Activated T-cell treated with anti-CD3 and anti-CD28 coated beads for 48 hours (primary cell): ENCODE results near the gene CNGA1.
"Not testable (repeated sequence)": the region's sequence is repeated elsewhere in the genome, so short reads cannot be mapped to it uniquely, and the experiment has no call there.

Experiments used
- DNase-seq: peaks from one replicate; pipeline ENCODE4 v3.0.0-alpha.2; 2020; ENCODE audit warnings: low read depth

The CNGA1 gene

GRCh38 chr4:47954677-47955076 is 61.8 kb downstream of the CNGA1 start:
- no peak for DNase-seq

- DNase-seq, result no peak
Observed at GRCh38 chr4:47954245-47954644, 62.2 kb downstream of the CNGA1 start.

- no peak for DNase-seq
Observed at GRCh38 chr4:47945930-47946726, 70.4 kb downstream of the CNGA1 start.

- no peak for DNase-seq
Observed at GRCh38 chr4:47942081-47942819, 74.2 kb downstream of the CNGA1 start.

GRCh38 chr4:47939456-47939855 is 77.0 kb downstream of the CNGA1 start:
- no peak for DNase-seq

- no peak for DNase-seq
Observed at GRCh38 chr4:47936336-47936735, 80.1 kb downstream of the CNGA1 start.

- no peak for DNase-seq
Observed at GRCh38 chr4:47933840-47934239, 82.6 kb downstream of the CNGA1 start.

GRCh38 chr4:47930971-47931804 is 85.3 kb downstream of the CNGA1 start:
- no peak for DNase-seq

GRCh38 chr4:47929682-47930201 is 86.7 kb downstream of the CNGA1 start:
- no peak for DNase-seq

- peak; percentile 23 for DNase-seq
Observed at GRCh38 chr4:47926667-47927258, 89.7 kb downstream of the CNGA1 start.

GRCh38 chr4:47923261-47923608 is 93.2 kb downstream of the CNGA1 start:
- DNase-seq, result not testable (repeated sequence)

- not testable (repeated sequence) for DNase-seq
Observed at GRCh38 chr4:47922436-47923260, 93.8 kb downstream of the CNGA1 start.

- DNase-seq, result not testable (repeated sequence)
Observed at GRCh38 chr4:47917163-47917562, 99.3 kb downstream of the CNGA1 start.

- no peak for DNase-seq
Observed at GRCh38 chr4:47915378-47915777, 101.1 kb downstream of the CNGA1 start.

- no peak for DNase-seq
Observed at GRCh38 chr4:47914926-47915237, 101.6 kb downstream of the CNGA1 start.

GRCh38 chr4:47914220-47914925 is 102.1 kb downstream of the CNGA1 start, which contains the start of gene NFXL1:
Gene NFXL1, minus strand, starts transcription at chr4:47914583. Its CDS starts 380 bp downstream, at chr4:47914203.
- peak; percentile 94 for DNase-seq

GRCh38 chr4:47913861-47914219 is 102.6 kb downstream of the CNGA1 start:
- peak; percentile 25 for DNase-seq

GRCh38 chr4:47913330-47913729 is 103.2 kb downstream of the CNGA1 start:
- DNase-seq, result no peak

GRCh38 chr4:47907089-47907646 is 109.3 kb downstream of the CNGA1 start:
- DNase-seq, result no peak

- no peak for DNase-seq
Observed at GRCh38 chr4:47899639-47900038, 116.8 kb downstream of the CNGA1 start.
